Mesothelial cell of epicardium (in vitro differentiated cells): ENCODE results near the gene ELAC1. TPM values are rescaled to one million over a fixed set of nuclear protein-coding genes. Genes with fewer than 3 reads are reported as not detected.

Source experiments
- DNase-seq, 2 experiments: peaks; one replicate each; pipeline ENCODE4 v3.0.0; 2021; ENCODE audit warnings: low spot score in 2 of 2; ENCODE audit not compliant: unreplicated experiment in 2 of 2
- H3K27ac Mint-ChIP-seq: 2 replicates; pipeline ENCODE4 v1.8.0; 2021; ENCODE audit warnings: mixed read lengths
- H3K27me3 Mint-ChIP-seq: 2 replicates; pipeline ENCODE4 v1.8.0; 2021; ENCODE audit warnings: low read depth, mixed read lengths
- H3K36me3 Mint-ChIP-seq: 2 replicates; pipeline ENCODE4 v1.8.0; 2021; ENCODE audit warnings: mixed read lengths
- H3K4me1 Mint-ChIP-seq: 2 replicates; pipeline ENCODE4 v1.8.0; 2021; ENCODE audit warnings: mixed read lengths
- H3K4me3 Mint-ChIP-seq: 2 replicates; pipeline ENCODE4 v1.8.0; 2021; ENCODE audit warnings: mild to moderate bottlenecking, moderate library complexity, mixed read lengths
- H3K9me3 Mint-ChIP-seq: 2 replicates; pipeline ENCODE4 v1.8.0; 2021; ENCODE audit warnings: mixed read lengths
- total RNA-seq: library from RNA; stranded (reverse); gene quantifications from 3 replicates; pipeline ENCODE4 v1.2.1, GENCODE V29; 2021
- TF ChIP-seq, protein P1 (sequence below): fragments of 200-600 bp; sonication (generic); IDR thresholded peaks from one replicate; pipeline ENCODE4 v1.5.0; 2021; ENCODE audit warnings: antibody characterized with exemption; ENCODE audit not compliant: unreplicated experiment

The ELAC1 gene
- total RNA-seq, 1 donor from 2014 or later: 8.2 TPM

GRCh38 chr18:50973367-50974126 is 5.7 kb downstream of the ELAC1 start:
- Mint-ChIP-seq H3K27ac (no peak overlapping the region), H3K27me3 (no peaks in the 10 kb centered on the region), H3K4me1 (peaks cover 16% of the 10 kb centered on the region), H3K36me3 (peaks cover 41% of the 10 kb centered on the region), H3K9me3 (peaks cover 27% of the 10 kb centered on the region), H3K4me3 (no peak overlapping the region)
- TF ChIP-seq, protein P1, sequence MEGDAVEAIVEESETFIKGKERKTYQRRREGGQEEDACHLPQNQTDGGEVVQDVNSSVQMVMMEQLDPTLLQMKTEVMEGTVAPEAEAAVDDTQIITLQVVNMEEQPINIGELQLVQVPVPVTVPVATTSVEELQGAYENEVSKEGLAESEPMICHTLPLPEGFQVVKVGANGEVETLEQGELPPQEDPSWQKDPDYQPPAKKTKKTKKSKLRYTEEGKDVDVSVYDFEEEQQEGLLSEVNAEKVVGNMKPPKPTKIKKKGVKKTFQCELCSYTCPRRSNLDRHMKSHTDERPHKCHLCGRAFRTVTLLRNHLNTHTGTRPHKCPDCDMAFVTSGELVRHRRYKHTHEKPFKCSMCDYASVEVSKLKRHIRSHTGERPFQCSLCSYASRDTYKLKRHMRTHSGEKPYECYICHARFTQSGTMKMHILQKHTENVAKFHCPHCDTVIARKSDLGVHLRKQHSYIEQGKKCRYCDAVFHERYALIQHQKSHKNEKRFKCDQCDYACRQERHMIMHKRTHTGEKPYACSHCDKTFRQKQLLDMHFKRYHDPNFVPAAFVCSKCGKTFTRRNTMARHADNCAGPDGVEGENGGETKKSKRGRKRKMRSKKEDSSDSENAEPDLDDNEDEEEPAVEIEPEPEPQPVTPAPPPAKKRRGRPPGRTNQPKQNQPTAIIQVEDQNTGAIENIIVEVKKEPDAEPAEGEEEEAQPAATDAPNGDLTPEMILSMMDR: no peak
- no peak for DNase-seq

DNA sequence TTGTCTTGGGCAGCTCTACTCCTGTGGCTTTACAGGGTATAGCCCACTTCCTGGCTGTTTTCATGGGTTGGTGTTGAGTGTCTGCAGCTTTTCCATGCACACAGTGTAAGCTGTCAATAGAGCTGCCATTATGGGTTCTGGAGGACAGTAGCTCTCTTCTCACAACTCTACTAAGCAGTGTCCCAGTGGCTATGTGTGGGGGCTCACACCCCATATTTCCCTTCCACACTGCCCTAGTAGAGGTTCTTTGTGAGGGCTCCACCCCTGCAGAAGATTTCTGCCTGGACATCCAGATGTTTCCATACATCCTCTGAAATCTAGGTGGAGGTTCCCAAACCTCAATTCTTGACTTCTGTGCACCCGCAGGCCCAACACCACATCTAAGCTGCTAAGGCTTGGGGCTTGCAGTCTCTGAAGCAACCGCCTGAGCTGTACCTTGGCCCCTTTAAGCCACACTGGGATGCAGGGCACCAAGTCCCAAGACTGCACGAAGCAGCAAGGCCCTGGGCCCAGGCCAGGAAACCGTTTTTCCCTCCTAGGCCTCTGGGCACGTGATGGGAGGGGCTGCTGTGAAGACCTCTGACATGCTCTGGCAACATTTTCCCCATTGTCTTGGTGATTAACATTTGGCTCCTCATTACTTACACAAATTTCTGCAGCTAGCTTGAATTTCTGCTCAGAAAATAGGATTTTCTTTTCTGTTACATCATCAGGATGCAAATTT is 9.4 kb downstream of the ELAC1 start:
- TF ChIP-seq, protein P1: no peak
- Mint-ChIP-seq H3K27ac (no peak overlapping the region), H3K27me3 (no peaks in the 10 kb centered on the region), H3K4me1 (peaks cover 2% of the 10 kb centered on the region), H3K36me3 (peaks cover 57% of the 10 kb centered on the region), H3K4me3 (no peak overlapping the region), H3K9me3 (peaks cover 31% of the 10 kb centered on the region)
- DNase-seq: no peak

DNA sequence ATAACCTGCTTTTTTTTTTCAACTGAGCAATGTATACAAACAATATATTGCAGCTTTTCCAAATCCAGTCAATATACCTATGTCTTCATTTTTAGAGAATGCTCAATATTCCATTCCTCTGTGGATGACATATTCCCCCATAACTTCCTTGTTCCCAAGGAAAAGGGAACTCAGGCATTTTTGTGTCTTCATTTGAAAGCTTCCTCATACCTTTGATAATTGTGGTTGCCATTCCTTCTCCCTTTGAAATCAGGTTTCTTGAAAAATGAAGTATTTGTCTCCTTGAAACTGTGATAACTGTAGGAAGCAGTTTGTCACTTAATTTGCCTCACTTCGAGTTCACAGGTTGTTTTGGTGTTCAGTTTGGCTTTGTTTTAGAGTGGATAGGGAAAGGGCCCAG is 13.5 kb downstream of the ELAC1 start:
- H3K4me3 Mint-ChIP-seq: no peak overlapping the region
- H3K4me1 Mint-ChIP-seq: peaks cover 2% of the 10 kb centered on the region
- peak overlapping the region; percentile 84 for H3K27ac Mint-ChIP-seq
- peaks cover 49% of the 10 kb centered on the region for H3K36me3 Mint-ChIP-seq
- TF ChIP-seq, protein P1: no peak
- H3K9me3 Mint-ChIP-seq: peaks cover 22% of the 10 kb centered on the region
- DNase-seq: no peak
- H3K27me3 Mint-ChIP-seq: no peaks in the 10 kb centered on the region

DNA sequence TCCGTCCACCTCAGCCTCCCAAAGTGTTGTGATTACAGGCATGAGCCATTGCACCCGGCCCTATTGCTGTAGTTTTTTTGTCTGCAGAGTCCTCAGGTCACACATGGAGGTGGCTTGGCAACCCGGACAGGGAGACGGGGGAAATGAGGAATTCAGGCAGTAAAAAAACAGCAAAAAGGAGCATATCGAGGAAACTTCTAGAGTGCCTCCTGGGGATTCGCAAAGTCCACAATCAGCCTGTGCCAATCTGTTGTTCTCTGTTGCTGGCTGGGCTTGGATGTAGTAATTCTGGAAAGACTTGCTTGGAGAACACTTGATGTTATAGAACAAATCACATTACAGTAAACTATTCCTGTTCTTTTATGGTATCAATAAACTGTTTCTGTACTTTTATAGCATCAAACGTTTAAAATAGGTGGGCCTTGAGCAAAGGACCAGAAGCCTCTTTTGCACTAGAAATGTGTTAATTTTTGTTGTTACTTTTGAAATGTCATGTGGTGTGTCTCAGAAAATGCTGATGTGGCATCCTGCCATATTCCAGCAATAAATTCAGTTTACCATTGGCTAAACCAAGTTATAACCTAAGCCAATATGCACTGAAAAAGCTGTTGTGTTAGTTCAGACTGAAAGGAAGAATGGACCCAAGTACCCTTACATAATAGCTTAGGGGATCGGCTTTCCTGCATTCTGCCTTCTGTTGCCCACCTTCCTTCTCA is 14.4 kb downstream of the ELAC1 start:
- H3K4me1 Mint-ChIP-seq: peaks cover 5% of the 10 kb centered on the region
- H3K27ac Mint-ChIP-seq: peak overlapping the region; percentile 16
- H3K4me3 Mint-ChIP-seq: no peak overlapping the region
- H3K27me3 Mint-ChIP-seq: no peaks in the 10 kb centered on the region
- H3K36me3 Mint-ChIP-seq: peaks cover 46% of the 10 kb centered on the region
- no peak for DNase-seq
- TF ChIP-seq, protein P1: no peak
- peaks cover 15% of the 10 kb centered on the region for H3K9me3 Mint-ChIP-seq

DNA sequence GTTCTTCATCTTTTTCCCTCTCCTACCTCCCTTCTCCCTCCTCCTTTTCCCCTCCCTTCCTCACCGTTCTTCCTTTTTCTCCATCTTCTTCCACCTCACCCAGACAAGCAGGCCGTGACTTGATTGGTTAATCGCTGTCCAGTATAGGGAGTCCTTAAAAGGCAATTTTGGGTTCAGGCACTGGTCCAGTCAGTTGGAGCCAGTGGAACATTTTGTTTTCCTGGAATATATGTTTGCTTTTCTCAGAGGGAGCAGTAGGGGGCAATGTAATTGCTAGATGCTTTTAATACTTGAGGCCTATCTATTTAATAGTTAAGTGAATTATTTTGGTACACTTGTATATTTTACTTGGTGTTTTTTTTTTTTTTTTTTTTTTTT is 15.0 kb downstream of the ELAC1 start:
- Mint-ChIP-seq H3K9me3 (peaks cover 12% of the 10 kb centered on the region), H3K27me3 (no peaks in the 10 kb centered on the region), H3K36me3 (peaks cover 41% of the 10 kb centered on the region), H3K4me1 (peaks cover 5% of the 10 kb centered on the region), H3K27ac (no peak overlapping the region), H3K4me3 (no peak overlapping the region)
- TF ChIP-seq, protein P1: no peak
- no peak for DNase-seq
